GM13977 (cell line): ENCODE results near the gene PRR5.
"Not testable (repeated sequence)": the region's sequence is repeated elsewhere in the genome, so short reads cannot be mapped to it uniquely, and the experiment has no call there.

Experiments
- DNase-seq: peaks from one replicate; pipeline ENCODE4 v3.0.0; 2012; ENCODE audit warnings: low spot score
- in situ Hi-C: fragments of 300-500 bp; cut with MboI; formaldehyde crosslinking; loops from one replicate; pipeline ENCODE4 v1.12.0; 2022; ENCODE audit warnings: low sequenced_read_pairs, low pct_unique_long_range_greater_than_20kb, mixed read lengths, inconsistent platforms; ENCODE audit not compliant: unreplicated experiment
- TF ChIP-seq, protein P1 (sequence below): IDR thresholded peaks from 2 replicates; pipeline ENCODE4 v1.5.1; 2012; ENCODE audit warnings: mild to moderate bottlenecking, control low read depth; ENCODE audit not compliant: insufficient read depth; ENCODE audit errors: extremely low read depth, missing control alignments

PRR5 gene

DNA sequence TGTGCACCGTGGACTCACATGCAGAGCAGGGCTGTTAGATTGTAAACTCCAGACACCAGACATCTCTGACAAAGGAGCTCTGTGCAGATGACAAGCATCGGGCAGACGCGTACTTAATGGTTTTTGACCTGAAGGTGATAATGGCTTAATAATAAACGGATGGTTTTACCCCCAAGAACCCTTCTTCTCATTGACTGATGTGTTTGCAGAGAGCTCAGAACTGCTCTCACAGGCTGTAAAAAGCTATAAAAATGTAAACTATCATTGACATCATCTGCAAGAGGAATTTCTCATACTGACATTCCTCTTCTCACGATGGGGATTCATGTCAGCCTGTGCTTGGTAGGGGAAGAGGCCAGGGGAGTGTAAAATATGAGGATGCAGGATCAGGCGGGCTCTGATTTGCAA lies 41.8 kb downstream of the PRR5 start:
- in situ Hi-C loops = loop anchor here (10.0 kb wide), 1 partner anchor 49 kb away; no protein-coding TSS in a partner anchor
- TF ChIP-seq, protein P1, sequence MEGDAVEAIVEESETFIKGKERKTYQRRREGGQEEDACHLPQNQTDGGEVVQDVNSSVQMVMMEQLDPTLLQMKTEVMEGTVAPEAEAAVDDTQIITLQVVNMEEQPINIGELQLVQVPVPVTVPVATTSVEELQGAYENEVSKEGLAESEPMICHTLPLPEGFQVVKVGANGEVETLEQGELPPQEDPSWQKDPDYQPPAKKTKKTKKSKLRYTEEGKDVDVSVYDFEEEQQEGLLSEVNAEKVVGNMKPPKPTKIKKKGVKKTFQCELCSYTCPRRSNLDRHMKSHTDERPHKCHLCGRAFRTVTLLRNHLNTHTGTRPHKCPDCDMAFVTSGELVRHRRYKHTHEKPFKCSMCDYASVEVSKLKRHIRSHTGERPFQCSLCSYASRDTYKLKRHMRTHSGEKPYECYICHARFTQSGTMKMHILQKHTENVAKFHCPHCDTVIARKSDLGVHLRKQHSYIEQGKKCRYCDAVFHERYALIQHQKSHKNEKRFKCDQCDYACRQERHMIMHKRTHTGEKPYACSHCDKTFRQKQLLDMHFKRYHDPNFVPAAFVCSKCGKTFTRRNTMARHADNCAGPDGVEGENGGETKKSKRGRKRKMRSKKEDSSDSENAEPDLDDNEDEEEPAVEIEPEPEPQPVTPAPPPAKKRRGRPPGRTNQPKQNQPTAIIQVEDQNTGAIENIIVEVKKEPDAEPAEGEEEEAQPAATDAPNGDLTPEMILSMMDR = no peak
- DNase-seq = no peak

DNA sequence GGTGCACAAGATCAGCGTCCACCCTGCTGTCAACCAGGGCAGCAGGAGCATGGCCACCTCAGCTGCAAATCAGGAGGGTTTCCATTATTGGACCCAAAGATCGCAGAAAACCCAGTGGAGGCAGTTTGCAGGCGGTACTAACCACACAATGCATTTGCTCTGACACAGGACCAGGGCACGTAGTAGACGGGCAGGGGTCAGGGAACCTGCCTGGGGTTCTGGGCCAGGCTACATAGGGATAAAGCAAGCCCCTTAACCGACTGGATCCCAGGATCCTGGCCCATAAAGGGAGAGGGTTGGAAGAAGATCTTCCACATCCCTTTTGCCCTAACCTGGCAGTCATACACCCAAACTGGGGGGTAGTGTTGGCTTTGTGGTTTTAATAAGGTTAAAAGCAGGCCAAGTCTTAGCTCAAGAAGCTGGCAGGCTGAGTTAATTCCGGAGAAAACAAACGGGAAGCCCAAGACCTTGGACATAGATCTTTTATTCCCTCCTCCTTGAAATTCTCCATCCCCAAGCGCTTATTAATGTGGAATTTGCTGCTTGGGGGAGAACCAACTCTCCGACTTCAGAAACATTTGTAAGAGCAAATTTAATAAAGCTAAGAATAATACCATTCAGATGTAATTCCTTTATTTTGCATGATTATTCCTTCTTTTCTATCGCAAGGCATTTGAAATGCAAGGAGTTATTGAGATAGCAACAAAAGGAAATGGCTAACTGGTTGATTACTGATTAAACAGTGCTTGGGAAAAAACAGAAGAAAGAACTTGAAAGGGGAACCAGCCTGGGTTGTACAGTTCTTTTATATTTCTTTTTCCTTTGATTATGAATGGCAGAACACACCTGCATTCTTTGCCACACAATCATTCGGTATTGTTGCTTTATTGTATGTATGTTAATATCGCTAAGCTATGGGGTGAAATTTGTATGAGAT lies 44.1 kb downstream of the PRR5 start:
- TF ChIP-seq, protein P1 = no peak
- in situ Hi-C loops = loop anchor here (10.0 kb wide), 1 partner anchor 51 kb away; no protein-coding TSS in a partner anchor
- no peak for DNase-seq

DNA sequence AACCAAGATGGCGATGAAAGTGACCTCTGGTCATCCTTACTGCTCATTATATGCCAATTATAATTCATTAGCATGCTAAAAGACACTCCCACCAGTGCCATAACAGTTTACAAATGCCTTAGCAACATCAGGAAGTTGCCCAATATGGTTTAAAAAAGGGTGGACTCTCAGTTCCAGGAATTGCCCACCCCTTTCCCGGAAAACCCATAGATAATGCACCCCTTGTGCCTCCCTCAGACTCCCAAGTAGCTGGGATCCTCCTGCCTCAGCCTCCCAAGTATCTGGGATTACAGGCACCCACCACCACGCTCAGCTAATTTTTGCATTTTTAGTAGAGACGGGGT lies 45.8 kb downstream of the PRR5 start:
- in situ Hi-C loops = loop anchor here (10.0 kb wide), 1 partner anchor 53 kb away; no protein-coding TSS in a partner anchor
- DNase-seq = not testable (repeated sequence)

DNA sequence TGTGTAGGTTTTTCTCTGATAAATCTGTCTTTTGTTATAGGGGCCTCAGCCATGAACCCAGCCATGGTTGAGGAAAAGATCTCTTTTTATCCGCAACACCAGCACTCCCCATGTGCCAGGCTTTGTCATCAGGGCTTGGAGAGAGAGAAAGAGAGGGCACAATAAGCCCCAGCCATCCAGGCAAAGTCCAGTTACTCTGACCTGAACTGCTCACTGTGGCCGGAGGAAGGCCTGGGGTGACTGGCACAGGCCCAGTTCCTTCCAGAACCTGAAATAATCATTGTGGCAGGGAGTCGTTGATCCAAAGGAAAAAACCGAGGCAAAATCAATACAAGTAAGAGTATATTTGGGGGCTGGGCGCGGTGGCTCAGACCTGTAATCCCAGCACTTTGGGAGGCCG lies 46.5 kb downstream of the PRR5 start:
- in situ Hi-C loops = loop anchor here (10.0 kb wide), 1 partner anchor 54 kb away; no protein-coding TSS in a partner anchor

DNA sequence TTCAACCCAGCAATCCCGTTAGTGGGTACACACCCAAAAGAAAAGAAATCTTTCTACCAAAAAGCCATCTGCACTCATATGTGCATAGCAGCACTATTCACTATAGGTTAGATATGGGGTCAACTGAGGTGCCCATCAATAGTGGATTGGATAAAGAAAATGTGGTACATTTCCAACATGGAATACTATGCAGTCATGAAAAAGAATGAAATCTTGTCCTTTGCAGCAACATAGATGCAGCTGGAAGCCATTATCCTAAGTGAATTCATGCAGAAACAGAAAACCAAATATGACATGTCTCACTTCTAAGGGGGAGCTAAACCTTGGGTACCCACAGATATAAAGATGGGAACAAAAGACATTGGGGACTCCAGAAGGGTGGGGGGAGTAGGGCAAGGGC lies 48.5 kb downstream of the PRR5 start:
- in situ Hi-C loops = no loop called here
- TF ChIP-seq, protein P1 = no peak
- DNase-seq = no peak

More for the DNA sequence above, 46.5 kb downstream of the PRR5 start:
- TF ChIP-seq, protein P1 = no peak
- no peak for DNase-seq

DNA sequence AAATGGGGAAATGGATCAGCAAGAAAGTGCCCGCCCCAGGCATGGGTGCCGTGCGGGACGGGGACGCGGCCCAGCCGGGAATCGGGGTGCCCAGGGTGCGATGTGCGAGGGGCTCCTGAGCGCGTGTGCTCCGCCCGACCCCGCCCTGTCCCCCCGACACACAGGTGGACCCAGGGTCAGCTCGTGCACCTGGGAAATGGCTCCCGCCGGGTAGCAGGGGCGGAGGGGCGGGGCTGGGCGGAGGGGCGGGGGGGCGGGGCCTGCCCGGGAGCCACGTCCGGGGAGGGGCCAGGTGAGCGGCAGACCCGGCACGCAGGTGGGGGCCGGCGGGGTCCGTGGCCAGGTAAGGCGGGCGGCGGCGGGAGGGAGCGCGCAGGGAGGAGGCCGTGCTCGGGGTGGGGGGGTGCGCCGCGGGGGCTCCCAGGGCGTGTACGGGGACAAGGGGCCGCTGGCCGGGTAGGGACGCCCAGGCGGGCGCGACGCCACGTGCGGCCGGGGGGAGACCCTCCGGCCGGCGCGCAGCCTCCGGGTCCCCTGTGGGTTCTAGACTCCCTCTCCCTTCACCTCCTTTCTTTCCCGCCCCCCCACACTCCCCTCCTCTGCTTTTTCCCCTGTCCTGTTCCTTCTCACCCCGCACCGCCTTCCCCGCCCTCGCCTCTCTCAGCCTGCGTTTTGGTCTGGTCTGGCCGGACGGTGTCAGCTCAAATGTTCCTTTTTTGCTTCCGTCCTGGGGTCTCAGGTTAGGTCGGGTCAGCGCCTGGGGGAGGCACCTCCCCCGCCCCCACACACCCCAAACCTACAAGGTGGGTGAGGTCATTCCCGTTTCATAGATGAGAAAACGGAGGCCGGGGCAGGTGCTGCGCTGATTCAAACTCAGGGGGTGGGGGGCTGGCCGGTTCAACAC lies 50.5 kb downstream of the PRR5 start, which contains the start of gene ARHGAP8:
TSS of gene ARHGAP8 (plus strand) at position 291 of the 904 bp plus-strand sequence. CDS start 33,953 bp downstream, outside the sequence.
- in situ Hi-C loops = no loop called here
- no peak for DNase-seq
- TF ChIP-seq, protein P1 = no peak
